Measurements from ENCODE around the gene PLIN5. TPM values are rescaled to one million over a fixed set of nuclear protein-coding genes. Genes with fewer than 3 reads are reported as not detected.

PLIN5 gene
- total RNA-seq, 2 experiments from 2014 or later, result 0.27 TPM; not detected in 1

- no peaks in the 10 kb centered on the region for H3K9me3 Mint-ChIP-seq
These were observed 13.2 kb downstream of the PLIN5 start for GRCh38 chr19:4521888-4522242.

GRCh38 chr19:4521170-4521887 is 13.7 kb downstream of the PLIN5 start:
- Mint-ChIP-seq H3K4me3 (no peak overlapping the region), H3K9me3 (no peaks in the 10 kb centered on the region), H3K27ac (no peak overlapping the region), H3K4me1 (ENCODE audit: low read depth) (no peaks in the 10 kb centered on the region), H3K27me3 (no peaks in the 10 kb centered on the region), H3K36me3 (ENCODE audit: low read depth) (no peaks in the 10 kb centered on the region)
- ATAC-seq (no peak), DNase-seq (no peak)
- intact Hi-C loops (cut with micrococcal nuclease), result no loop called here
- CTCF ChIA-PET, result interaction anchor here (0.6 to 4.1 kb wide), 3 partner anchors 46 to 1884 kb away, joined by 3 to 17 read pairs (median 5); no protein-coding TSS in a partner anchor
- POLR2A ChIA-PET, result no interaction called here
- no peak for TF ChIP-seq CTCF (IDR thresholded peaks at IDR 0.05)

More at GRCh38 chr19:4521888-4522242, 13.2 kb downstream of the PLIN5 start:
- H3K4me3 Mint-ChIP-seq, result no peak overlapping the region
- no peaks in the 10 kb centered on the region for H3K4me1 Mint-ChIP-seq (ENCODE audit: low read depth)
- H3K27me3 Mint-ChIP-seq, result no peaks in the 10 kb centered on the region
- no peaks in the 10 kb centered on the region for H3K36me3 Mint-ChIP-seq (ENCODE audit: low read depth)
- intact Hi-C loops (cut with micrococcal nuclease), result no loop called here
- ChIA-PET POLR2A (no interaction called here), CTCF (interaction anchor here (1.2 to 4.1 kb wide), 2 partner anchors 45 to 114 kb away, joined by 5 to 17 read pairs; no protein-coding TSS in a partner anchor)
- ATAC-seq, result no peak
- TF ChIP-seq CTCF (IDR thresholded peaks at IDR 0.05), result no peak
- no peak overlapping the region for H3K27ac Mint-ChIP-seq
- DNase-seq, result no peak

- no peak for DNase-seq
- Mint-ChIP-seq H3K9me3 (no peaks in the 10 kb centered on the region), H3K36me3 (ENCODE audit: low read depth) (no peaks in the 10 kb centered on the region), H3K4me1 (ENCODE audit: low read depth) (no peaks in the 10 kb centered on the region), H3K27ac (no peak overlapping the region), H3K4me3 (no peak overlapping the region), H3K27me3 (no peaks in the 10 kb centered on the region)
- intact Hi-C loops (cut with micrococcal nuclease), result no loop called here
- ChIA-PET POLR2A (no interaction called here), CTCF (no interaction called here)
- ATAC-seq, result no peak
- TF ChIP-seq CTCF (IDR thresholded peaks at IDR 0.05), result no peak
These were observed 15.3 kb downstream of the PLIN5 start for GRCh38 chr19:4519521-4520277.

- intact Hi-C loops (cut with micrococcal nuclease), result no loop called here
- CTCF ChIA-PET, result no interaction called here
- H3K4me1 Mint-ChIP-seq (ENCODE audit: low read depth), result no peaks in the 10 kb centered on the region
These were observed 15.9 kb downstream of the PLIN5 start for GRCh38 chr19:4519172-4519496.

More at GRCh38 chr19:4519172-4519496, 15.9 kb downstream of the PLIN5 start:
- POLR2A ChIA-PET, result no interaction called here
- no peak overlapping the region for H3K27ac Mint-ChIP-seq
- no peaks in the 10 kb centered on the region for H3K27me3 Mint-ChIP-seq
- H3K9me3 Mint-ChIP-seq, result no peaks in the 10 kb centered on the region
- DNase-seq, result no peak
- no peak for TF ChIP-seq CTCF (IDR thresholded peaks at IDR 0.05)
- no peaks in the 10 kb centered on the region for H3K36me3 Mint-ChIP-seq (ENCODE audit: low read depth)
- H3K4me3 Mint-ChIP-seq, result no peak overlapping the region
- ATAC-seq, result no peak
